GM23338 (cell line): ENCODE measurements around the gene FBLIM1. TPM values are rescaled to one million over a fixed set of nuclear protein-coding genes. Genes with fewer than 3 reads are reported as not detected.

Experiments used
- ATAC-seq: fragments of 200-7000 bp; cut with Tn5 transposase; 3 replicates; pipeline ENCODE4 v1.9.1; 2020
- DNase-seq: peaks from one replicate; pipeline ENCODE4 v3.0.0-alpha.2; 2015; ENCODE audit warnings: low spot score
- H2AFZ ChIP-seq: fragments of 200-600 bp; sonication (generic); 2 replicates; pipeline ENCODE4 v1.8.0; 2016; ENCODE audit warnings: antibody characterized with exemption, mild to moderate bottlenecking, moderate library complexity
- H3F3A ChIP-seq: fragments of 200-600 bp; sonication (generic); replicated peaks from 2 replicates; pipeline ENCODE4 v1.8.0; 2017; ENCODE audit warnings: antibody characterized with exemption, mixed run types, low read depth
- H3K27ac ChIP-seq: fragments of 200-600 bp; sonication (generic); 2 replicates; pipeline ENCODE4 v1.6.1; 2016; ENCODE audit warnings: low read depth
- H3K27me3 ChIP-seq: fragments of 200-600 bp; sonication (generic); 2 replicates; pipeline ENCODE4 v1.8.0; 2016; ENCODE audit warnings: mild to moderate bottlenecking, mixed run types, moderate library complexity; ENCODE audit not compliant: insufficient read depth
- H3K36me3 ChIP-seq: fragments of 200-600 bp; sonication (generic); 2 replicates; pipeline ENCODE4 v1.8.0; 2016; ENCODE audit warnings: mild to moderate bottlenecking; ENCODE audit not compliant: insufficient read depth
- H3K4me1 ChIP-seq: fragments of 200-600 bp; sonication (generic); 2 replicates; pipeline ENCODE4 v1.8.0; 2016; ENCODE audit warnings: mild to moderate bottlenecking, moderate library complexity; ENCODE audit not compliant: insufficient read depth
- H3K4me2 ChIP-seq: fragments of 200-600 bp; sonication (generic); 2 replicates; pipeline ENCODE4 v1.7.1; 2017; ENCODE audit warnings: mixed run types
- H3K4me3 ChIP-seq: fragments of 200-600 bp; sonication (generic); 2 replicates; pipeline ENCODE4 v1.6.1; 2016; ENCODE audit warnings: mixed run types
- H3K79me2 ChIP-seq: fragments of 200-600 bp; sonication (generic); replicated peaks from 2 replicates; pipeline ENCODE4 v1.8.0; 2017; ENCODE audit warnings: mild to moderate bottlenecking; ENCODE audit not compliant: insufficient read depth
- H3K9me2 ChIP-seq: fragments of 200-600 bp; sonication (generic); 2 replicates; pipeline ENCODE4 v1.8.0; 2017; ENCODE audit not compliant: insufficient read depth
- H4K20me1 ChIP-seq: fragments of 200-600 bp; sonication (generic); replicated peaks from 2 replicates; pipeline ENCODE4 v1.8.0; 2017; ENCODE audit warnings: mild to moderate bottlenecking; ENCODE audit not compliant: insufficient read depth
- H3K27ac Mint-ChIP-seq: 2 replicates; pipeline ENCODE4 v1.8.0; 2020; ENCODE audit warnings: inconsistent platforms, mild to moderate bottlenecking, moderate library complexity, mixed read lengths
- H3K27me3 Mint-ChIP-seq: 3 replicates; pipeline ENCODE4 v1.8.0; 2022; ENCODE audit warnings: low read depth, mild to moderate bottlenecking, moderate library complexity, mixed read lengths, inconsistent platforms; ENCODE audit not compliant: insufficient read depth, poor library complexity
- H3K36me3 Mint-ChIP-seq: 3 replicates; pipeline ENCODE4 v1.8.0; 2021; ENCODE audit warnings: low read depth, mild to moderate bottlenecking, inconsistent platforms, moderate library complexity, mixed read lengths
- H3K4me1 Mint-ChIP-seq: 3 replicates; pipeline ENCODE4 v1.8.0; 2020; ENCODE audit warnings: mild to moderate bottlenecking, inconsistent platforms, mixed read lengths
- H3K4me3 Mint-ChIP-seq: 3 replicates; pipeline ENCODE4 v1.8.0; 2021; ENCODE audit warnings: moderate library complexity, mild to moderate bottlenecking, inconsistent platforms, mixed read lengths
- H3K9me3 Mint-ChIP-seq: 3 replicates; pipeline ENCODE4 v1.8.0; 2020; ENCODE audit warnings: moderate library complexity, mild to moderate bottlenecking, inconsistent platforms, mixed read lengths
- CREB1 ChIP-seq: fragments of 250-450 bp; sonication (Bioruptor Pico); IDR thresholded peaks from 2 replicates; pipeline ENCODE4 v1.5.0; 2020; ENCODE audit warnings: low read depth, mild to moderate bottlenecking, moderate library complexity
- EZH2 ChIP-seq: fragments of 200-600 bp; sonication (generic); IDR thresholded peaks from one replicate; pipeline ENCODE4 v1.8.0; 2017; ENCODE audit warnings: antibody characterized with exemption, mild to moderate bottlenecking, low read depth; ENCODE audit not compliant: unreplicated experiment
- EZH2phosphoT487 ChIP-seq: fragments of 200-600 bp; sonication (generic); IDR thresholded peaks from one replicate; pipeline ENCODE4 v1.8.1; 2018; ENCODE audit warnings: antibody characterized with exemption; ENCODE audit not compliant: unreplicated experiment
- JUNB ChIP-seq: IDR thresholded peaks from one replicate; pipeline ENCODE4 v1.6.1; 2016; ENCODE audit warnings: antibody characterized with exemption; ENCODE audit not compliant: unreplicated experiment
- NANOG ChIP-seq: IDR thresholded peaks from 2 replicates; pipeline ENCODE4 v1.6.1; 2016; ENCODE audit warnings: antibody characterized with exemption, borderline replicate concordance
- POLR2AphosphoS5 ChIP-seq: IDR thresholded peaks from 2 replicates; pipeline ENCODE4 v1.6.1; 2016; ENCODE audit warnings: antibody characterized with exemption, low read depth
- REST ChIP-seq: IDR thresholded peaks from one replicate; pipeline ENCODE4 v1.6.1; 2018; ENCODE audit warnings: antibody characterized with exemption; ENCODE audit not compliant: unreplicated experiment
- STAT1 ChIP-seq: IDR thresholded peaks from one replicate; pipeline ENCODE4 v1.6.1; 2016; ENCODE audit warnings: antibody characterized with exemption; ENCODE audit not compliant: unreplicated experiment
- ZNF114 ChIP-seq: fragments of 250-450 bp; sonication (Bioruptor Pico); IDR thresholded peaks from 2 replicates; pipeline ENCODE4 v1.5.0; 2020; ENCODE audit warnings: mild to moderate bottlenecking, moderate library complexity
- ZNF331 ChIP-seq: fragments of 250-450 bp; sonication (Bioruptor Pico); IDR thresholded peaks from 2 replicates; pipeline ENCODE4 v1.5.0; 2020; ENCODE audit warnings: low read depth, mild to moderate bottlenecking, moderate library complexity
- ZNF462 ChIP-seq: fragments of 250-450 bp; sonication (Bioruptor Pico); IDR thresholded peaks from 2 replicates; pipeline ENCODE4 v1.5.0; 2020; ENCODE audit warnings: mild to moderate bottlenecking, moderate library complexity
- polyA plus RNA-seq: library from polyadenylated mRNA; unstranded; fragments of >200 nt; fragmentation: Nextera tagmentation; extraction: Ambion mirVana; gene quantifications from 2 replicates; pipeline ENCODE4 v1.2.1, GENCODE V29; 2016
- total RNA-seq: library from RNA; depleted of rRNA; stranded (reverse); fragments of >200 nt; shearing (Covaris generic); gene quantifications from 2 replicates; pipeline ENCODE4 v1.2.3, GENCODE V29; 2014
- TF ChIP-seq, protein P1 (sequence below): IDR thresholded peaks from 2 replicates; pipeline ENCODE4 v1.6.1; 2016; ENCODE audit warnings: antibody characterized with exemption
- TF ChIP-seq, protein P2 (sequence below), 2 experiments: fragments of 200-600 bp in 1 of 2; sonication (generic) in 1 of 2; conservative IDR thresholded peaks; 2 replicates each; pipeline versions ENCODE4 v1.5.1 to v1.6.1; 2016 to 2017; ENCODE audit warnings: antibody characterized with exemption in 2 of 2, low read depth in 2 of 2, mild to moderate bottlenecking in 2 of 2, moderate library complexity in 1 of 2

FBLIM1 gene
- total and polyA plus RNA-seq, 2 experiments from 2014 or later, result 41.7 to 81.7 TPM

- TF ChIP-seq, protein P1, sequence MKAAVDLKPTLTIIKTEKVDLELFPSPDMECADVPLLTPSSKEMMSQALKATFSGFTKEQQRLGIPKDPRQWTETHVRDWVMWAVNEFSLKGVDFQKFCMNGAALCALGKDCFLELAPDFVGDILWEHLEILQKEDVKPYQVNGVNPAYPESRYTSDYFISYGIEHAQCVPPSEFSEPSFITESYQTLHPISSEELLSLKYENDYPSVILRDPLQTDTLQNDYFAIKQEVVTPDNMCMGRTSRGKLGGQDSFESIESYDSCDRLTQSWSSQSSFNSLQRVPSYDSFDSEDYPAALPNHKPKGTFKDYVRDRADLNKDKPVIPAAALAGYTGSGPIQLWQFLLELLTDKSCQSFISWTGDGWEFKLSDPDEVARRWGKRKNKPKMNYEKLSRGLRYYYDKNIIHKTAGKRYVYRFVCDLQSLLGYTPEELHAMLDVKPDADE, result no peak
- TF ChIP-seq POLR2AphosphoS5, result no peak
- no peak for TF ChIP-seq STAT1
- TF ChIP-seq NANOG, result no peak
- no peak for TF ChIP-seq CREB1
- no peak for TF ChIP-seq EZH2phosphoT487
- no peak for TF ChIP-seq ZNF462 (CRISPR knock-in tag)
- no peak for TF ChIP-seq JUNB
- TF ChIP-seq REST, result no peak
- TF ChIP-seq ZNF331, result no peak
- TF ChIP-seq ZNF114 (CRISPR knock-in tag), result no peak
- TF ChIP-seq EZH2, result no peak
- TF ChIP-seq, protein P2, sequence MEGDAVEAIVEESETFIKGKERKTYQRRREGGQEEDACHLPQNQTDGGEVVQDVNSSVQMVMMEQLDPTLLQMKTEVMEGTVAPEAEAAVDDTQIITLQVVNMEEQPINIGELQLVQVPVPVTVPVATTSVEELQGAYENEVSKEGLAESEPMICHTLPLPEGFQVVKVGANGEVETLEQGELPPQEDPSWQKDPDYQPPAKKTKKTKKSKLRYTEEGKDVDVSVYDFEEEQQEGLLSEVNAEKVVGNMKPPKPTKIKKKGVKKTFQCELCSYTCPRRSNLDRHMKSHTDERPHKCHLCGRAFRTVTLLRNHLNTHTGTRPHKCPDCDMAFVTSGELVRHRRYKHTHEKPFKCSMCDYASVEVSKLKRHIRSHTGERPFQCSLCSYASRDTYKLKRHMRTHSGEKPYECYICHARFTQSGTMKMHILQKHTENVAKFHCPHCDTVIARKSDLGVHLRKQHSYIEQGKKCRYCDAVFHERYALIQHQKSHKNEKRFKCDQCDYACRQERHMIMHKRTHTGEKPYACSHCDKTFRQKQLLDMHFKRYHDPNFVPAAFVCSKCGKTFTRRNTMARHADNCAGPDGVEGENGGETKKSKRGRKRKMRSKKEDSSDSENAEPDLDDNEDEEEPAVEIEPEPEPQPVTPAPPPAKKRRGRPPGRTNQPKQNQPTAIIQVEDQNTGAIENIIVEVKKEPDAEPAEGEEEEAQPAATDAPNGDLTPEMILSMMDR (conservative IDR thresholded peaks at IDR 0.05; ENCODE audit: low read depth in 2 of 2), result no peak
- H3K27ac ChIP-seq, result no peak overlapping the region
- H3K4me2 ChIP-seq, result peak overlapping the region; percentile 57; the same call in 1 of the 2 replicates
- no peaks in the 10 kb centered on the region for H4K20me1 ChIP-seq
- H2AFZ ChIP-seq, result no peak overlapping the region
- H3K27me3 ChIP-seq, result no peaks in the 10 kb centered on the region
- H3K9me2 ChIP-seq, result no peaks in the 10 kb centered on the region
- H3K79me2 ChIP-seq, result peaks cover 17% of the 10 kb centered on the region
- Mint-ChIP-seq H3K36me3 (peaks cover 5% of the 10 kb centered on the region; the same call in 2 of the 3 replicates), H3K4me1 (peaks cover 33% of the 10 kb centered on the region), H3K9me3 (no peaks in the 10 kb centered on the region), H3K27me3 (peaks cover 28% of the 10 kb centered on the region), H3K27ac (no peak overlapping the region), H3K4me3 (peak overlapping the region; percentile 30; the same call in 1 of the 3 replicates)
- peaks cover 35% of the 10 kb centered on the region for H3K4me1 ChIP-seq
- H3K36me3 ChIP-seq, result no peaks in the 10 kb centered on the region
- ATAC-seq (no peak), DNase-seq (no peak)
- H3F3A ChIP-seq, result peaks cover 30% of the 10 kb centered on the region
- no peak overlapping the region for H3K4me3 ChIP-seq
These were observed 3.0 kb upstream of the FBLIM1 start for GRCh38 chr1:15755646-15756040.
